ENCODE measurements around the gene RHBDL1. TPM values are rescaled to one million over a fixed set of nuclear protein-coding genes. Genes with fewer than 3 reads are reported as not detected.
A peak's percentile ranks its signal among the peaks of the same experiment; 100 is the strongest.

Gene RHBDL1
- total and polyA plus RNA-seq, 2 donors (not counting 1 experiment from before 2014, with no cell fraction given), result 0.76 to 7.1 TPM

- Histone ChIP-seq H3K4me3 (replicated peaks in 1 of 4; ENCODE audit: control extremely low read depth in 1 of 4, insufficient read depth in 1 of 4, low read depth in 3 of 4, low read length in 4 of 4) (no peak overlapping the region), H3K9ac (ENCODE audit: insufficient read depth, low read length) (no peak overlapping the region), H3K79me2 (ENCODE audit: control insufficient read depth, insufficient read depth, low read length) (peaks cover 4% of the 10 kb centered on the region), H2AFZ (ENCODE audit: low read length) (no peak overlapping the region), H4K20me1 (ENCODE audit: control insufficient read depth, extremely low read depth, insufficient read depth, low read length) (no peaks in the 10 kb centered on the region), H3K36me3 (ENCODE audit: control insufficient read depth, insufficient read depth, low read length) (peaks cover 15% of the 10 kb centered on the region), H3K9me3 (ENCODE audit: control insufficient read depth, insufficient read depth, low read depth, low read length) (no peaks in the 10 kb centered on the region), H3K4me2 (ENCODE audit: extremely low read depth, insufficient read depth, low read length) (no peak overlapping the region), H3K4me1 (ENCODE audit: control insufficient read depth, extremely low read depth, insufficient read depth, low read length) (no peaks in the 10 kb centered on the region), H3K27me3 (ENCODE audit: control insufficient read depth, insufficient read depth, low read length) (no peaks in the 10 kb centered on the region), H3K27ac (ENCODE audit: insufficient read depth, low read length) (no peak overlapping the region)
- TF ChIP-seq CTCF (conservative IDR thresholded peaks at IDR 0.05 in 1 of 2, IDR thresholded peaks at IDR 0.05 in 1 of 2; ENCODE audit: low read depth in 1 of 2, low read length in 2 of 2) (no peak), EZH2 (IDR thresholded peaks at IDR 0.05; ENCODE audit: low read length, missing control alignments) (no peak)
- no peak for DNase-seq (ENCODE audit: low read depth in 2 of 2)
Observed at GRCh38 chr16:633336-634050, 42.0 kb upstream of the RHBDL1 start.

- H3K27ac ChIP-seq (ENCODE audit: insufficient read depth, low read length), result no peak overlapping the region
- no peak overlapping the region for H3K4me2 ChIP-seq (ENCODE audit: extremely low read depth, insufficient read depth, low read length)
- peaks cover 4% of the 10 kb centered on the region for H3K79me2 ChIP-seq (ENCODE audit: control insufficient read depth, insufficient read depth, low read length)
- peaks cover 11% of the 10 kb centered on the region for H3K36me3 ChIP-seq (ENCODE audit: control insufficient read depth, insufficient read depth, low read length)
- H3K4me1 ChIP-seq (ENCODE audit: control insufficient read depth, extremely low read depth, insufficient read depth, low read length), result no peaks in the 10 kb centered on the region
- H4K20me1 ChIP-seq (ENCODE audit: control insufficient read depth, extremely low read depth, insufficient read depth, low read length), result no peaks in the 10 kb centered on the region
- no peaks in the 10 kb centered on the region for H3K9me3 ChIP-seq (ENCODE audit: control insufficient read depth, insufficient read depth, low read depth, low read length)
- no peak overlapping the region for H2AFZ ChIP-seq (ENCODE audit: low read length)
- H3K4me3 ChIP-seq (replicated peaks in 1 of 4; ENCODE audit: control extremely low read depth in 1 of 4, insufficient read depth in 1 of 4, low read depth in 3 of 4, low read length in 4 of 4), result no peak overlapping the region
- no peak for TF ChIP-seq CTCF (conservative IDR thresholded peaks at IDR 0.05 in 1 of 2, IDR thresholded peaks at IDR 0.05 in 1 of 2; ENCODE audit: low read depth in 1 of 2, low read length in 2 of 2)
- no peak for TF ChIP-seq EZH2 (IDR thresholded peaks at IDR 0.05; ENCODE audit: low read length, missing control alignments)
- H3K9ac ChIP-seq (ENCODE audit: insufficient read depth, low read length), result no peak overlapping the region
- DNase-seq (ENCODE audit: low read depth in 2 of 2), result no peak
- no peaks in the 10 kb centered on the region for H3K27me3 ChIP-seq (ENCODE audit: control insufficient read depth, insufficient read depth, low read length)
Observed at GRCh38 chr16:634051-634670, 41.3 kb upstream of the RHBDL1 start.

GRCh38 chr16:634996-635395 is 40.5 kb upstream of the RHBDL1 start:
- H3K4me1 ChIP-seq (ENCODE audit: control insufficient read depth, extremely low read depth, insufficient read depth, low read length), result no peaks in the 10 kb centered on the region
- H2AFZ ChIP-seq (ENCODE audit: low read length), result no peak overlapping the region
- H3K36me3 ChIP-seq (ENCODE audit: control insufficient read depth, insufficient read depth, low read length), result peaks cover 11% of the 10 kb centered on the region
- DNase-seq (ENCODE audit: low read depth in 2 of 2), result no peak
- H3K27ac ChIP-seq (ENCODE audit: insufficient read depth, low read length), result no peak overlapping the region
- H3K9me3 ChIP-seq (ENCODE audit: control insufficient read depth, insufficient read depth, low read depth, low read length), result no peaks in the 10 kb centered on the region
- H3K79me2 ChIP-seq (ENCODE audit: control insufficient read depth, insufficient read depth, low read length), result peaks cover 4% of the 10 kb centered on the region
- peak overlapping the region; percentile 67 for H3K4me2 ChIP-seq (ENCODE audit: extremely low read depth, insufficient read depth, low read length)
- H4K20me1 ChIP-seq (ENCODE audit: control insufficient read depth, extremely low read depth, insufficient read depth, low read length), result no peaks in the 10 kb centered on the region
- H3K4me3 ChIP-seq (replicated peaks in 1 of 4; ENCODE audit: control extremely low read depth in 1 of 4, insufficient read depth in 1 of 4, low read depth in 3 of 4, low read length in 4 of 4), result peak overlapping the region; percentile 68 to 85 (median 82)
- TF ChIP-seq CTCF (conservative IDR thresholded peaks at IDR 0.05 in 1 of 2, IDR thresholded peaks at IDR 0.05 in 1 of 2; ENCODE audit: low read depth in 1 of 2, low read length in 2 of 2) (no peak), EZH2 (IDR thresholded peaks at IDR 0.05; ENCODE audit: low read length, missing control alignments) (no peak)
- H3K9ac ChIP-seq (ENCODE audit: insufficient read depth, low read length), result peak overlapping the region; percentile 69
- H3K27me3 ChIP-seq (ENCODE audit: control insufficient read depth, insufficient read depth, low read length), result no peaks in the 10 kb centered on the region

All from fibroblast of lung (primary cell).